ENCODE results near the gene NEO1. TPM values are rescaled to one million over a fixed set of nuclear protein-coding genes. Genes with fewer than 3 reads are reported as not detected.

NEO1 gene
- total RNA-seq, 1 donor from 2014 or later: 30.3 TPM

DNA sequence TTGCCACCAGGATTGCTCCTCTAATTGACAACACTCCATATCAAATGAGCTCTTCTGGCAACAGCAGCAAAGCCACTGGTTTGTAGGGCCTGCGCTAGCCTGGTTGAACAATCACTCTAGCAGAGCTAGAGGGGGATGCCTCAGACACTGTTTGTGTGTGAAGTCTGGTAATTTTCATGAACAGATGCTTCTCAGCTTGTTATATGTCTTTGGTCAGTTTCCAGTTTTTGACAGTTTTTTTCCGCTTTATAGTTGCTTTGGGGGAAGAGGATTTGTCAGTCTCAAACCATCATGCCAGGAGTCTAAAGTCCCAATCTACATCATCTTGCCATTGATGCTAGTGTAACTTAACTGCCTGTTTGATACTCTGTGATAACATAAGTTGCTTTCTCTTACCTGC is 180.5 kb downstream of the NEO1 start:
- Histone ChIP-seq H3K27me3 (ENCODE audit: insufficient read depth, low read length) (no peaks in the 10 kb centered on the region), H4K20me1 (ENCODE audit: insufficient read depth, low read length) (no peaks in the 10 kb centered on the region), H3K9me3 (ENCODE audit: insufficient read depth, low read depth, low read length) (no peaks in the 10 kb centered on the region), H3K4me3 (ENCODE audit: insufficient read depth, low read depth, low read length) (no peak overlapping the region), H3K9ac (ENCODE audit: low read length) (no peak overlapping the region), H2AFZ (ENCODE audit: low read depth, low read length) (no peak overlapping the region), H3K36me3 (ENCODE audit: insufficient read depth, low read length) (no peaks in the 10 kb centered on the region), H3K4me2 (ENCODE audit: low read length) (no peak overlapping the region), H3K79me2 (ENCODE audit: insufficient read depth, low read length) (no peaks in the 10 kb centered on the region), H3K27ac (ENCODE audit: low read depth, low read length) (no peak overlapping the region), H3K4me1 (ENCODE audit: insufficient read depth, low read length) (no peaks in the 10 kb centered on the region)
- Mint-ChIP-seq H3K36me3 (ENCODE audit: low read depth, unreplicated experiment) (peaks cover 3% of the 10 kb centered on the region), H3K27ac (ENCODE audit: unreplicated experiment) (peak overlapping the region; percentile 6), H3K27me3 (ENCODE audit: low read depth, unreplicated experiment) (no peaks in the 10 kb centered on the region), H3K4me1 (ENCODE audit: low read depth, unreplicated experiment) (peaks cover 22% of the 10 kb centered on the region), H3K4me3 (ENCODE audit: unreplicated experiment) (no peak overlapping the region), H3K9me3 (ENCODE audit: unreplicated experiment) (no peaks in the 10 kb centered on the region)
- no peak for DNase-seq (ENCODE audit: low read depth)
- TF ChIP-seq, protein P1, sequence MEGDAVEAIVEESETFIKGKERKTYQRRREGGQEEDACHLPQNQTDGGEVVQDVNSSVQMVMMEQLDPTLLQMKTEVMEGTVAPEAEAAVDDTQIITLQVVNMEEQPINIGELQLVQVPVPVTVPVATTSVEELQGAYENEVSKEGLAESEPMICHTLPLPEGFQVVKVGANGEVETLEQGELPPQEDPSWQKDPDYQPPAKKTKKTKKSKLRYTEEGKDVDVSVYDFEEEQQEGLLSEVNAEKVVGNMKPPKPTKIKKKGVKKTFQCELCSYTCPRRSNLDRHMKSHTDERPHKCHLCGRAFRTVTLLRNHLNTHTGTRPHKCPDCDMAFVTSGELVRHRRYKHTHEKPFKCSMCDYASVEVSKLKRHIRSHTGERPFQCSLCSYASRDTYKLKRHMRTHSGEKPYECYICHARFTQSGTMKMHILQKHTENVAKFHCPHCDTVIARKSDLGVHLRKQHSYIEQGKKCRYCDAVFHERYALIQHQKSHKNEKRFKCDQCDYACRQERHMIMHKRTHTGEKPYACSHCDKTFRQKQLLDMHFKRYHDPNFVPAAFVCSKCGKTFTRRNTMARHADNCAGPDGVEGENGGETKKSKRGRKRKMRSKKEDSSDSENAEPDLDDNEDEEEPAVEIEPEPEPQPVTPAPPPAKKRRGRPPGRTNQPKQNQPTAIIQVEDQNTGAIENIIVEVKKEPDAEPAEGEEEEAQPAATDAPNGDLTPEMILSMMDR (IDR thresholded peaks at IDR 0.05; ENCODE audit: insufficient read depth, low read depth, low read length): no peak
- TF ChIP-seq EZH2 (IDR thresholded peaks at IDR 0.05; ENCODE audit: insufficient read depth, low read length): no peak
- no peak for FAIRE-seq

DNA sequence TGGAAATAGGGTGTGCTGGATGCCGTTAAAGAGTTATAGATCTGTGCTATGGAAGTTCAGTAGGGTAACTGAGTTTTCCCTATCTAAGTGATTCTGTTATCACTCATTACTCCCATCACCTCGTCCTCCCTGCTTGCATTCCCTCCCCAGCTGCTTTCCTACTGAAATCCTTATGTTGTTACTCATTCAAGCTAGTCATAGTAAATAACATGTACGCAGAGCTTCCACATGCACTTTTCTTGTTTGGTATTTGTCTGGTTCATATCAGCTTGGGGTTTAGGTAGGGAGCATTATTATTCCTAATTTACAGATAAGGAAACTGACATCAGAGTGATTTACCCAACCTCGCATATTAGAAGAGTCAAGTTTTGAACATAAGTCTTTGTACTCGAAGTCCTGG is 181.4 kb downstream of the NEO1 start:
- Mint-ChIP-seq H3K4me3 (ENCODE audit: unreplicated experiment) (no peak overlapping the region), H3K36me3 (ENCODE audit: low read depth, unreplicated experiment) (peaks cover 3% of the 10 kb centered on the region), H3K4me1 (ENCODE audit: low read depth, unreplicated experiment) (peaks cover 22% of the 10 kb centered on the region), H3K27ac (ENCODE audit: unreplicated experiment) (peak overlapping the region; percentile 4), H3K27me3 (ENCODE audit: low read depth, unreplicated experiment) (no peaks in the 10 kb centered on the region), H3K9me3 (ENCODE audit: unreplicated experiment) (no peaks in the 10 kb centered on the region)
- FAIRE-seq (no peak), DNase-seq (ENCODE audit: low read depth) (peak; percentile 12)
- Histone ChIP-seq H3K9ac (ENCODE audit: low read length) (no peak overlapping the region), H3K79me2 (ENCODE audit: insufficient read depth, low read length) (no peaks in the 10 kb centered on the region), H3K4me1 (ENCODE audit: insufficient read depth, low read length) (no peaks in the 10 kb centered on the region), H4K20me1 (ENCODE audit: insufficient read depth, low read length) (no peaks in the 10 kb centered on the region), H3K4me3 (ENCODE audit: insufficient read depth, low read depth, low read length) (no peak overlapping the region), H2AFZ (ENCODE audit: low read depth, low read length) (no peak overlapping the region), H3K9me3 (ENCODE audit: insufficient read depth, low read depth, low read length) (no peaks in the 10 kb centered on the region), H3K27ac (ENCODE audit: low read depth, low read length) (no peak overlapping the region), H3K4me2 (ENCODE audit: low read length) (no peak overlapping the region), H3K27me3 (ENCODE audit: insufficient read depth, low read length) (no peaks in the 10 kb centered on the region), H3K36me3 (ENCODE audit: insufficient read depth, low read length) (no peaks in the 10 kb centered on the region)
- TF ChIP-seq EZH2 (IDR thresholded peaks at IDR 0.05; ENCODE audit: insufficient read depth, low read length): no peak

DNA sequence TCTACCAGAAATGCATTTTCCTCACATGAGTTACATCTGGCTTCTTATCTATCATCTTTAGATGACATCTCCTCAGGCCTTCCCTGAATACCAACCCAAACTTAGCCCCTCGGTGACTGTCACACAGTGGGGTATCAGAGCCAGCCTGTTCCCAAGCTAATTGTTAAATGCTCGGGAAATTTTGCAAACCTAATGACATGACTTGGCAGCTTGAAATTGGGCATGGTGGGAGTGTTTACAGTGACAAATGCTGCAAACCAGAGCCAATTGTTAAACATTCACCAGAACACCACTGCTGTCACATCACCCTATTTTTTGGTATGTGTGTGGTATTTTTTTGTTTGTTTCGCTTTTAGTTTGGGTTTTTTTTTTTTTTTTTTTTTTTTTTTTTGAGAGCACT is 185.6 kb downstream of the NEO1 start:
- Histone ChIP-seq H3K27me3 (ENCODE audit: insufficient read depth, low read length) (no peaks in the 10 kb centered on the region), H3K9me3 (ENCODE audit: insufficient read depth, low read depth, low read length) (no peaks in the 10 kb centered on the region), H3K79me2 (ENCODE audit: insufficient read depth, low read length) (no peaks in the 10 kb centered on the region), H3K9ac (ENCODE audit: low read length) (no peak overlapping the region), H3K4me3 (ENCODE audit: insufficient read depth, low read depth, low read length) (no peak overlapping the region), H2AFZ (ENCODE audit: low read depth, low read length) (no peak overlapping the region), H3K36me3 (ENCODE audit: insufficient read depth, low read length) (no peaks in the 10 kb centered on the region), H4K20me1 (ENCODE audit: insufficient read depth, low read length) (no peaks in the 10 kb centered on the region), H3K4me2 (ENCODE audit: low read length) (no peak overlapping the region), H3K4me1 (ENCODE audit: insufficient read depth, low read length) (no peaks in the 10 kb centered on the region), H3K27ac (ENCODE audit: low read depth, low read length) (no peak overlapping the region)
- Mint-ChIP-seq H3K4me1 (ENCODE audit: low read depth, unreplicated experiment) (peaks cover 11% of the 10 kb centered on the region), H3K4me3 (ENCODE audit: unreplicated experiment) (no peak overlapping the region), H3K36me3 (ENCODE audit: low read depth, unreplicated experiment) (peaks cover 3% of the 10 kb centered on the region), H3K27ac (ENCODE audit: unreplicated experiment) (no peak overlapping the region), H3K27me3 (ENCODE audit: low read depth, unreplicated experiment) (no peaks in the 10 kb centered on the region), H3K9me3 (ENCODE audit: unreplicated experiment) (no peaks in the 10 kb centered on the region)
- no peak for TF ChIP-seq EZH2 (IDR thresholded peaks at IDR 0.05; ENCODE audit: insufficient read depth, low read length)
- TF ChIP-seq, protein P1 (IDR thresholded peaks at IDR 0.05; ENCODE audit: insufficient read depth, low read depth, low read length): no peak
- DNase-seq (ENCODE audit: low read depth): no peak
- no peak for FAIRE-seq
